ENCODE results near the gene TMEM198. TPM values are rescaled to one million over a fixed set of nuclear protein-coding genes. Genes with fewer than 3 reads are reported as not detected.

TMEM198 gene
- total and polyA plus RNA-seq, 2 donors (not counting 3 experiments of a cell fraction or from before 2014, with no cell fraction given): not detected

- Histone ChIP-seq H3K9ac (replicated peaks; ENCODE audit: extremely low read depth, insufficient read depth, low read length) (no peak overlapping the region), H3K27me3 (ENCODE audit: control insufficient read depth in 2 of 2, insufficient read depth in 2 of 2, low read length in 2 of 2) (peaks cover 57 to 64% of the 10 kb centered on the region in 2 experiments), H3K4me3 (replicated peaks in 1 of 3; ENCODE audit: insufficient read depth in 1 of 3, low read depth in 1 of 3, low read length in 3 of 3) (no peak overlapping the region), H3K4me1 (ENCODE audit: control insufficient read depth, extremely low read depth, insufficient read depth, low read length) (no peaks in the 10 kb centered on the region), H3K9me3 (replicated peaks; ENCODE audit: control insufficient read depth, insufficient read depth, low read length) (no peaks in the 10 kb centered on the region), H3K4me2 (ENCODE audit: insufficient read depth, low read length) (no peak overlapping the region), H3K36me3 (ENCODE audit: control insufficient read depth in 2 of 2, extremely low read depth in 1 of 2, insufficient read depth in 2 of 2, low read length in 2 of 2) (no peaks in the 10 kb centered on the region), H3K9me1 (replicated peaks; ENCODE audit: control insufficient read depth, extremely low read depth, insufficient read depth, low read length) (no peaks in the 10 kb centered on the region), H3K27ac (ENCODE audit: insufficient read depth, low read depth, low read length) (no peak overlapping the region), H2AFZ (ENCODE audit: low read depth, low read length) (no peak overlapping the region), H4K20me1 (replicated peaks; ENCODE audit: control insufficient read depth, extremely low read depth, insufficient read depth, low read length) (no peaks in the 10 kb centered on the region), H3K79me2 (ENCODE audit: control insufficient read depth, insufficient read depth, low read length) (no peaks in the 10 kb centered on the region)
- DNase-seq (ENCODE audit: low read depth, low spot score) (no peak), FAIRE-seq (no peak)
- ChIA-PET POLR2A (no interaction called here), CTCF (interaction anchor here (0.6 to 12.6 kb wide), 15 partner anchors 8 to 1248 kb away, joined by 3 to 731 read pairs (median 4); partner anchors contain the start of genes ASIC4 and GMPPA)
- dilution Hi-C loops (cut with MboI; ENCODE audit: extremely low pct_ligation_motif_present, low sequenced_read_pairs) (no loop called here), intact Hi-C loops (cut with micrococcal nuclease) (no loop called here)
- TF ChIP-seq EZH2 (IDR thresholded peaks at IDR 0.05; ENCODE audit: borderline replicate concordance, low read depth, low read length, severe bottlenecking) (peak; percentile 86), POLR2AphosphoS5 (IDR thresholded peaks at IDR 0.05; ENCODE audit: insufficient read depth, low read depth, low read length) (no peak)
- BruUV-seq (replicated peaks): no TSS peak
Observed at GRCh38 chr2:219522111-219523030, 21.5 kb upstream of the TMEM198 start.

- H3K27me3 ChIP-seq (ENCODE audit: control insufficient read depth in 2 of 2, insufficient read depth in 2 of 2, low read length in 2 of 2): peaks cover 61 to 64% of the 10 kb centered on the region in 2 experiments
- no peaks in the 10 kb centered on the region for H3K79me2 ChIP-seq (ENCODE audit: control insufficient read depth, insufficient read depth, low read length)
- TF ChIP-seq JUN (IDR thresholded peaks at IDR 0.05; ENCODE audit: borderline replicate concordance, insufficient read depth, insufficient read length, low read depth) (no peak), FOS (IDR thresholded peaks at IDR 0.05; ENCODE audit: borderline replicate concordance, insufficient read depth, low read length) (no peak), GATA2 (IDR thresholded peaks at IDR 0.05; ENCODE audit: insufficient read depth, insufficient read length, low read depth, low read length) (no peak), POLR2A (IDR thresholded peaks at IDR 0.05; ENCODE audit: low read depth, low read length) (no peak), POLR2AphosphoS5 (IDR thresholded peaks at IDR 0.05; ENCODE audit: insufficient read depth, low read depth, low read length) (no peak), EZH2 (IDR thresholded peaks at IDR 0.05; ENCODE audit: borderline replicate concordance, low read depth, low read length, severe bottlenecking) (peak; percentile 79), CTCF (IDR thresholded peaks at IDR 0.05; ENCODE audit: extremely low read depth in 1 of 2, insufficient read depth in 1 of 2, low read depth in 1 of 2, low read length in 2 of 2) (no peak), MAX (IDR thresholded peaks at IDR 0.05; ENCODE audit: insufficient read depth, insufficient read length) (no peak)
- FAIRE-seq (no peak), DNase-seq (ENCODE audit: low read depth, low spot score) (no peak)
- H3K9me1 ChIP-seq (replicated peaks; ENCODE audit: control insufficient read depth, extremely low read depth, insufficient read depth, low read length): no peaks in the 10 kb centered on the region
- dilution Hi-C loops (cut with MboI; ENCODE audit: extremely low pct_ligation_motif_present, low sequenced_read_pairs): no loop called here
- ChIA-PET POLR2A (no interaction called here), CTCF (interaction anchor here (1.7 to 12.6 kb wide), 3 partner anchors 13 to 121 kb away, joined by 6 to 731 read pairs (median 329); partner anchors contain the start of gene GMPPA)
- H3K27ac ChIP-seq (ENCODE audit: insufficient read depth, low read depth, low read length): no peak overlapping the region
- no peaks in the 10 kb centered on the region for H4K20me1 ChIP-seq (replicated peaks; ENCODE audit: control insufficient read depth, extremely low read depth, insufficient read depth, low read length)
- H3K9ac ChIP-seq (replicated peaks; ENCODE audit: extremely low read depth, insufficient read depth, low read length): no peak overlapping the region
- no peak overlapping the region for H3K4me3 ChIP-seq (replicated peaks in 1 of 3; ENCODE audit: insufficient read depth in 1 of 3, low read depth in 1 of 3, low read length in 3 of 3)
- no peaks in the 10 kb centered on the region for H3K4me1 ChIP-seq (ENCODE audit: control insufficient read depth, extremely low read depth, insufficient read depth, low read length)
- no peaks in the 10 kb centered on the region for H3K36me3 ChIP-seq (ENCODE audit: control insufficient read depth in 2 of 2, extremely low read depth in 1 of 2, insufficient read depth in 2 of 2, low read length in 2 of 2)
- intact Hi-C loops (cut with micrococcal nuclease): no loop called here
- H3K4me2 ChIP-seq (ENCODE audit: insufficient read depth, low read length): no peak overlapping the region
- no peaks in the 10 kb centered on the region for H3K9me3 ChIP-seq (replicated peaks; ENCODE audit: control insufficient read depth, insufficient read depth, low read length)
- H2AFZ ChIP-seq (ENCODE audit: low read depth, low read length): no peak overlapping the region
- BruUV-seq (replicated peaks): no TSS peak
Observed at GRCh38 chr2:219523031-219523671, 20.7 kb upstream of the TMEM198 start.
